DND-41 (cell line): ENCODE data around the gene TMEM178B.

Source experiments
- ATAC-seq: fragments of 200-7000 bp; cut with Tn5 transposase; 3 replicates; pipeline ENCODE4 v1.9.1; 2021; ENCODE audit warnings: low read depth; ENCODE audit not compliant: insufficient read depth
- DNase-seq: peaks from one replicate; pipeline ENCODE4 v3.0.0-alpha.2; 2020
- H2AFZ ChIP-seq: 2 replicates; pipeline ENCODE4 v1.6.0; 2012; ENCODE audit warnings: low read depth, low read length
- H3K27ac ChIP-seq: 2 replicates; pipeline ENCODE4 v1.5.1; 2012; ENCODE audit warnings: low read length, inconsistent platforms
- H3K27me3 ChIP-seq: fragments of 200-600 bp; sonication (generic); 2 replicates; pipeline ENCODE4 v1.6.0; 2012; ENCODE audit warnings: low read length, mild to moderate bottlenecking, inconsistent platforms; ENCODE audit not compliant: insufficient read depth, poor library complexity
- H3K36me3 ChIP-seq: 2 replicates; pipeline ENCODE4 v1.5.1; 2012; ENCODE audit warnings: low read length, inconsistent platforms; ENCODE audit not compliant: insufficient read depth
- H3K4me1 ChIP-seq: 2 replicates; pipeline ENCODE4 v1.5.1; 2012; ENCODE audit warnings: mild to moderate bottlenecking, low read length; ENCODE audit not compliant: insufficient read depth
- H3K4me2 ChIP-seq: 2 replicates; pipeline ENCODE4 v1.6.0; 2012; ENCODE audit warnings: mild to moderate bottlenecking, moderate library complexity, low read length, inconsistent platforms; ENCODE audit not compliant: insufficient read depth
- H3K4me3 ChIP-seq, 2 experiments: fragments of 200-600 bp in 1 of 2; shearing (Covaris generic) in 1 of 2; 2 replicates each; pipeline ENCODE4 v1.5.1; 2012 to 2016; ENCODE audit warnings: inconsistent platforms in 2 of 2, low read length in 2 of 2, mild to moderate bottlenecking in 2 of 2, low read depth in 1 of 2, moderate library complexity in 1 of 2
- H3K79me2 ChIP-seq: 2 replicates; pipeline ENCODE4 v1.6.0; 2012; ENCODE audit warnings: low read length, inconsistent platforms; ENCODE audit not compliant: insufficient read depth
- H3K9ac ChIP-seq: 2 replicates; pipeline ENCODE4 v1.6.0; 2012; ENCODE audit warnings: low read depth, mild to moderate bottlenecking, inconsistent platforms, low read length, moderate library complexity
- H3K9me3 ChIP-seq: 2 replicates; pipeline ENCODE4 v1.5.1; 2012; ENCODE audit warnings: low read length, moderate library complexity, mild to moderate bottlenecking, inconsistent platforms; ENCODE audit not compliant: insufficient read depth, severe bottlenecking
- H4K20me1 ChIP-seq: 2 replicates; pipeline ENCODE4 v1.6.0; 2012; ENCODE audit warnings: low read length; ENCODE audit not compliant: insufficient read depth
- CTCF ChIP-seq: IDR thresholded peaks from 2 replicates; pipeline ENCODE4 v1.5.1; 2012; ENCODE audit warnings: borderline replicate concordance, low read length, moderate library complexity, mild to moderate bottlenecking; ENCODE audit not compliant: poor library complexity, severe bottlenecking; ENCODE audit errors: extremely low read depth
- EZH2 ChIP-seq: IDR thresholded peaks from 3 replicates; pipeline ENCODE4 v1.6.1; 2012; ENCODE audit warnings: borderline replicate concordance, low read depth, mild to moderate bottlenecking, moderate library complexity, low read length, inconsistent platforms; ENCODE audit not compliant: severe bottlenecking

Gene TMEM178B

GRCh38 chr7:141439164-141439563 lies 365.3 kb downstream of the TMEM178B start:
- Histone ChIP-seq H3K4me1 (no peaks in the 10 kb centered on the region), H3K27ac (no peak overlapping the region), H3K36me3 (no peaks in the 10 kb centered on the region), H3K9me3 (no peaks in the 10 kb centered on the region), H3K79me2 (no peaks in the 10 kb centered on the region), H4K20me1 (no peaks in the 10 kb centered on the region), H3K4me2 (no peak overlapping the region), H3K4me3 (no peak overlapping the region), H3K27me3 (peaks cover 19% of the 10 kb centered on the region), H3K9ac (no peak overlapping the region), H2AFZ (no peak overlapping the region)
- DNase-seq (no peak), ATAC-seq (no peak; the same call in 2 of the 3 replicates)
- no peak for TF ChIP-seq CTCF
- no peak for TF ChIP-seq EZH2

GRCh38 chr7:141439776-141440175 lies 365.9 kb downstream of the TMEM178B start:
- no peaks in the 10 kb centered on the region for H4K20me1 ChIP-seq
- H3K79me2 ChIP-seq: no peaks in the 10 kb centered on the region
- no peak overlapping the region for H3K4me3 ChIP-seq
- H3K9ac ChIP-seq: no peak overlapping the region
- no peak for DNase-seq
- H3K4me1 ChIP-seq: no peaks in the 10 kb centered on the region
- peaks cover 21% of the 10 kb centered on the region for H3K27me3 ChIP-seq
- ATAC-seq: no peak
- no peak overlapping the region for H3K4me2 ChIP-seq
- H3K36me3 ChIP-seq: no peaks in the 10 kb centered on the region
- H3K9me3 ChIP-seq: no peaks in the 10 kb centered on the region
- H2AFZ ChIP-seq: no peak overlapping the region
- H3K27ac ChIP-seq: no peak overlapping the region
- TF ChIP-seq CTCF: no peak
- no peak for TF ChIP-seq EZH2

- ATAC-seq (no peak), DNase-seq (no peak)
- Histone ChIP-seq H3K4me2 (no peak overlapping the region), H3K9me3 (no peaks in the 10 kb centered on the region), H2AFZ (no peak overlapping the region), H4K20me1 (no peaks in the 10 kb centered on the region), H3K27me3 (peaks cover 23% of the 10 kb centered on the region), H3K27ac (no peak overlapping the region), H3K4me1 (no peaks in the 10 kb centered on the region), H3K36me3 (no peaks in the 10 kb centered on the region), H3K9ac (no peak overlapping the region), H3K79me2 (no peaks in the 10 kb centered on the region), H3K4me3 (no peak overlapping the region)
- no peak for TF ChIP-seq EZH2
- TF ChIP-seq CTCF: no peak
These were observed 368.2 kb downstream of the TMEM178B start for GRCh38 chr7:141441837-141442627.
